Endodermal cell (in vitro differentiated cells): ENCODE measurements around the gene GOSR2. TPM values are rescaled to one million over a fixed set of nuclear protein-coding genes. Genes with fewer than 3 reads are reported as not detected.
"Not testable (repeated sequence)": the region's sequence is repeated elsewhere in the genome, so short reads cannot be mapped to it uniquely, and the experiment has no call there.

Source experiments
- DNase-seq: peaks from one replicate; pipeline ENCODE4 v3.0.0-alpha.2; 2017
- H3K27ac ChIP-seq: 2 replicates; pipeline ENCODE4 v1.5.1; 2013; ENCODE audit warnings: mild to moderate bottlenecking, low read depth, low read length, moderate library complexity
- H3K27me3 ChIP-seq: 2 replicates; pipeline ENCODE4 v1.6.1; 2013; ENCODE audit warnings: mild to moderate bottlenecking, low read length, moderate library complexity; ENCODE audit not compliant: insufficient read depth, control insufficient read depth, poor library complexity, severe bottlenecking
- H3K36me3 ChIP-seq: 2 replicates; pipeline ENCODE4 v1.7.0; 2013; ENCODE audit warnings: mild to moderate bottlenecking, low read length, moderate library complexity; ENCODE audit not compliant: control insufficient read depth, insufficient read depth
- H3K4me1 ChIP-seq: one replicate; pipeline ENCODE4 v1.7.0; 2013; ENCODE audit warnings: low read length; ENCODE audit not compliant: control insufficient read depth, insufficient read depth
- H3K4me3 ChIP-seq: 2 replicates; pipeline ENCODE4 v1.5.1; 2013; ENCODE audit warnings: mild to moderate bottlenecking, low read length, moderate library complexity
- H3K9ac ChIP-seq: 2 replicates; pipeline ENCODE4 v1.6.1; 2013; ENCODE audit warnings: mild to moderate bottlenecking, low read length, moderate library complexity; ENCODE audit not compliant: poor library complexity, severe bottlenecking; ENCODE audit errors: extremely low read depth
- H3K9me3 ChIP-seq: 2 replicates; pipeline ENCODE4 v1.6.1; 2013; ENCODE audit warnings: mild to moderate bottlenecking, low read length, moderate library complexity; ENCODE audit not compliant: control insufficient read depth
- H3K27ac Mint-ChIP-seq: 2 replicates; pipeline ENCODE4 v1.8.0; 2020; ENCODE audit warnings: mixed read lengths
- H3K27me3 Mint-ChIP-seq: 2 replicates; pipeline ENCODE4 v1.8.0; 2021; ENCODE audit warnings: mild to moderate bottlenecking, mixed read lengths; ENCODE audit not compliant: insufficient read depth
- H3K36me3 Mint-ChIP-seq: 2 replicates; pipeline ENCODE4 v1.8.0; 2020; ENCODE audit warnings: low read depth, mixed read lengths
- H3K4me1 Mint-ChIP-seq: 2 replicates; pipeline ENCODE4 v1.8.0; 2020; ENCODE audit warnings: mixed read lengths
- H3K4me3 Mint-ChIP-seq: 2 replicates; pipeline ENCODE4 v1.8.0; 2020; ENCODE audit warnings: mild to moderate bottlenecking, moderate library complexity, mixed read lengths
- H3K9me3 Mint-ChIP-seq: 2 replicates; pipeline ENCODE4 v1.8.0; 2020; ENCODE audit warnings: mild to moderate bottlenecking, mixed read lengths
- CTCF ChIP-seq: fragments of 200-600 bp; sonication (generic); conservative IDR thresholded peaks from 2 replicates; pipeline ENCODE4 v1.5.0; 2021; ENCODE audit warnings: antibody characterized with exemption, mild to moderate bottlenecking
- WGBS, 2 experiments: methylation state at CpG; one replicate each; pipeline versions ENCODE4 v1.1.5 to v1.1.7; 2013; ENCODE audit warnings: missing lambda C conversion rate in 2 of 2, mixed read lengths in 1 of 2; ENCODE audit not compliant: insufficient coverage in 1 of 2, insufficient read length in 1 of 2; 5-methylcytosine and 5-hydroxymethylcytosine counted together
- total RNA-seq, 2 donors: library from RNA; stranded (reverse); fragmentation: NEBNext Ultra II Directional in 1 of 2; extraction: Animal tissue kit (Norgen Biotek cat#: 25700) in 1 of 2; gene quantifications; 2 replicates in 1 of 2; 3 replicates in 1 of 2; pipeline ENCODE4 v1.2.1, GENCODE V29; 2021

The GOSR2 gene
- total RNA-seq, 2 donors from 2014 or later, result 51.9 to 65.5 TPM

DNA sequence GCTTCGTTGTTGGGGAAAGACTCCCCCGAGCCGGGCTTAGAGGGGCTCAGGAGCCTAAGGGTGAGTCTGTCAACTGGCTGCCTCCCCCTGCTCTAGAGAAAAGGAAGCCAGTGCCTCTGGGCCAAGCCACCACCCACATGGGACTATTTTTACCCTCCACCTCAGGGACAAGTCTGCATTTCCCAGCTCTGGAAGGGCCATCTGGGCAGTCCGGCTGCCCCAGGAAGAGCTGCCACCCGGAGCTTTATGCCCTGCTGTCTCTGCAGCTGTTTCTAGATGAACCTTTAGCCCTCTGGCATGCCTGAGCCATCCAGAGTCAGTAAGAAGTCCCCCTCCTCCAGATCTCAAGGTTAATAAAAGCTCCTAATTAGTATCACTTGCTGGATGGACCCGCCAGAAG, 61.4 kb downstream of the GOSR2 start:
- no peak for DNase-seq
- Mint-ChIP-seq H3K27me3 (peaks cover 73% of the 10 kb centered on the region), H3K27ac (no peak overlapping the region), H3K9me3 (no peaks in the 10 kb centered on the region), H3K36me3 (no peaks in the 10 kb centered on the region), H3K4me3 (no peak overlapping the region), H3K4me1 (peaks cover 2% of the 10 kb centered on the region)
- TF ChIP-seq CTCF, result no peak
- Histone ChIP-seq H3K9me3 (no peaks in the 10 kb centered on the region), H3K9ac (no peak overlapping the region), H3K36me3 (no peaks in the 10 kb centered on the region), H3K4me3 (no peak overlapping the region), H3K27ac (no peak overlapping the region), H3K4me1 (no peaks in the 10 kb centered on the region), H3K27me3 (peaks cover 74% of the 10 kb centered on the region)
- 76 to 87% methylated on average over 5 to 6 of the region's 6 CpGs for WGBS, 2 experiments

DNA sequence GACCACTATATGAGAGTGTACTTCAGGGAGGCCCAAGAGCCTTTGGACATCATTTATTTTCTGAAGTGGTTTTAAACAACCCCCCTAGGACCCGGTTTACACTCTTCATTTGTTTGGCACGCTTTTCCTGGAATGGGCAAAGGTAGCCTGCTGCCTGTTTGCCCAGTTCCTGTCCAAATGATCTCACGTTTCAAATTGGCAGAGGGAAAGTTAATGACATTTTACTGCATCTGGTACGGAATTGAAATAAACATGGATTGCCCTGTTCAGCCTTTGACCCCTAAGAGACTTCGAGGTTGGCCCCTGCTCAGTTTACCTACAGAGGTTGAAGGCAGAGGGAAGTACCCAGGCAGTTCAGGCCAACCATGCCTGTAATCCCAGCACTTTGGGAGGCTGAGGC, 61.9 kb downstream of the GOSR2 start:
- Histone ChIP-seq H3K9me3 (no peaks in the 10 kb centered on the region), H3K27me3 (peaks cover 73% of the 10 kb centered on the region), H3K27ac (no peak overlapping the region), H3K36me3 (no peaks in the 10 kb centered on the region), H3K9ac (no peak overlapping the region), H3K4me3 (no peak overlapping the region), H3K4me1 (no peaks in the 10 kb centered on the region)
- peaks cover 4% of the 10 kb centered on the region for H3K4me1 Mint-ChIP-seq
- H3K27ac Mint-ChIP-seq, result no peak overlapping the region
- DNase-seq, result no peak
- peaks cover 72% of the 10 kb centered on the region for H3K27me3 Mint-ChIP-seq
- WGBS, 2 experiments, result 87 to 88% methylated on average over 5 of the region's 5 CpGs
- no peak overlapping the region for H3K4me3 Mint-ChIP-seq
- H3K36me3 Mint-ChIP-seq, result no peaks in the 10 kb centered on the region
- H3K9me3 Mint-ChIP-seq, result no peaks in the 10 kb centered on the region
- no peak for TF ChIP-seq CTCF

DNA sequence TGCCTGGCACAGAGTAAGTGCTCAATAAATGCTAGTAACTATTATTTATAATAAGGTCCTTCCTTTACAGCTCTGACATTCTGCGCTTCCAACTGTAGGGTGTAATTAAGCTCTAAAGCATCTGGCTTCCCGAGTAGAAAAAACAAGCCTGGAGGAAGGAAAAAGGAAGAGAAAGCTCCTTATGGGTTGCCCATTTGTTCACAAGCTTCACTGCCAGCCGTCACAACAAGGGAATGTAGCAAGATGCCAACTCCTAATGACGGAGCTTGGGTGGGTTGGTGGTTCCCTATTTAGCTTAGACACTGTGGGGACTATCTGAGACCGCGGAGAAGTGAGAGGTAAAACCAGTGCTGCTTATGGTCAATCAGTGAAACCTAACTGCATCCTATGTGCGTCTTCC, 63.4 kb downstream of the GOSR2 start:
- Mint-ChIP-seq H3K4me1 (peaks cover 8% of the 10 kb centered on the region), H3K9me3 (no peaks in the 10 kb centered on the region), H3K27ac (no peak overlapping the region), H3K36me3 (no peaks in the 10 kb centered on the region), H3K4me3 (no peak overlapping the region), H3K27me3 (peaks cover 65% of the 10 kb centered on the region)
- no peak for TF ChIP-seq CTCF
- Histone ChIP-seq H3K27me3 (peaks cover 61% of the 10 kb centered on the region), H3K4me3 (no peak overlapping the region), H3K9me3 (no peaks in the 10 kb centered on the region), H3K36me3 (no peaks in the 10 kb centered on the region), H3K27ac (no peak overlapping the region), H3K4me1 (no peaks in the 10 kb centered on the region), H3K9ac (no peak overlapping the region)
- WGBS, 2 experiments, result 88 to 91% methylated on average over 6 to 7 of the region's 7 CpGs
- DNase-seq, result no peak

GRCh38 chr17:46987927-46988326, 65.0 kb downstream of the GOSR2 start:
- not testable (repeated sequence) for H3K4me1 Mint-ChIP-seq, H3K27ac ChIP-seq, H3K4me3 Mint-ChIP-seq, H3K27ac Mint-ChIP-seq, H3K9me3 ChIP-seq, H3K9me3 Mint-ChIP-seq, H3K36me3 ChIP-seq, H3K36me3 Mint-ChIP-seq, DNase-seq, H3K4me1 ChIP-seq, H3K9ac ChIP-seq, H3K4me3 ChIP-seq
- H3K27me3 Mint-ChIP-seq, result peaks cover 52% of the 10 kb centered on the region
- H3K27me3 ChIP-seq, result peaks cover 49% of the 10 kb centered on the region
- WGBS, 2 experiments, result 92 to 96% methylated on average over 4 to 5 of the region's 5 CpGs
